ENCODE measurements around the gene PRR5L.

- no peak for TF ChIP-seq CTCF (IDR thresholded peaks at IDR 0.05)
- no peak for TF ChIP-seq POLR2A (IDR thresholded peaks at IDR 0.05)
- TF ChIP-seq POLR2AphosphoS5 (IDR thresholded peaks at IDR 0.05), result no peak
- no peak for TF ChIP-seq EP300 (IDR thresholded peaks at IDR 0.05)
Measured at GRCh38 chr11:36499315-36499714, 203.2 kb downstream of the PRR5L start.
